BE2C (cell line): Measurements from ENCODE around the gene PCNX1.
"Not testable (repeated sequence)": the region's sequence is repeated elsewhere in the genome, so short reads cannot be mapped to it uniquely, and the experiment has no call there.

Experiments used
- DNase-seq: peaks from one replicate; pipeline ENCODE4 v3.0.0-alpha.2; 2020
- H3K27me3 ChIP-seq: fragments of 250-450 bp; sonication (Bioruptor Pico); 2 replicates; pipeline ENCODE4 v1.5.1; 2020; ENCODE audit warnings: mild to moderate bottlenecking
- H3K36me3 ChIP-seq: fragments of 250-450 bp; sonication (Bioruptor Pico); 2 replicates; pipeline ENCODE4 v1.5.1; 2020; ENCODE audit warnings: mild to moderate bottlenecking
- H3K4me1 ChIP-seq: fragments of 250-450 bp; sonication (Bioruptor Pico); 2 replicates; pipeline ENCODE4 v1.5.1; 2020
- H3K4me3 ChIP-seq: 2 replicates; pipeline ENCODE4 v1.5.1; 2011; ENCODE audit warnings: low read depth, low read length
- H3K9me3 ChIP-seq: fragments of 250-450 bp; sonication (Bioruptor Pico); 2 replicates; pipeline ENCODE4 v1.5.1; 2020
- CTCF ChIP-seq: IDR thresholded peaks from 2 replicates; pipeline ENCODE4 v1.5.1; 2012; ENCODE audit warnings: mild to moderate bottlenecking, low read depth, low read length

PCNX1 gene

GRCh38 chr14:71005076-71005475, 97.8 kb downstream of the PCNX1 start:
- H3K27me3 ChIP-seq = no peaks in the 10 kb centered on the region
- no peak overlapping the region for H3K4me3 ChIP-seq
- H3K9me3 ChIP-seq = no peaks in the 10 kb centered on the region
- TF ChIP-seq CTCF = no peak
- no peak for DNase-seq
- peaks cover 4% of the 10 kb centered on the region; the same call in 1 of the 2 replicates for H3K4me1 ChIP-seq
- H3K36me3 ChIP-seq = peaks cover 14% of the 10 kb centered on the region

- no peaks in the 10 kb centered on the region for H3K27me3 ChIP-seq
- no peak for DNase-seq
- no peak for TF ChIP-seq CTCF
- H3K9me3 ChIP-seq = no peaks in the 10 kb centered on the region
- H3K36me3 ChIP-seq = peaks cover 14% of the 10 kb centered on the region
- peaks cover 4% of the 10 kb centered on the region; the same call in 1 of the 2 replicates for H3K4me1 ChIP-seq
- H3K4me3 ChIP-seq = no peak overlapping the region
These were observed 98.9 kb downstream of the PCNX1 start for GRCh38 chr14:71006200-71006563.

- no peaks in the 10 kb centered on the region for H3K27me3 ChIP-seq
- peaks cover 9% of the 10 kb centered on the region; the same call in 1 of the 2 replicates for H3K36me3 ChIP-seq
- DNase-seq = no peak
- H3K4me3 ChIP-seq = no peak overlapping the region
- no peaks in the 10 kb centered on the region for H3K4me1 ChIP-seq
- H3K9me3 ChIP-seq = no peaks in the 10 kb centered on the region
- no peak for TF ChIP-seq CTCF
These were observed 104.2 kb downstream of the PCNX1 start for GRCh38 chr14:71011479-71011878.

- H3K36me3 ChIP-seq = peaks cover 9% of the 10 kb centered on the region
These were observed 105.6 kb downstream of the PCNX1 start for GRCh38 chr14:71012888-71013287.

GRCh38 chr14:71013551-71014192, 106.4 kb downstream of the PCNX1 start:
- no peak for TF ChIP-seq CTCF
- Histone ChIP-seq H3K9me3 (no peaks in the 10 kb centered on the region), H3K27me3 (no peaks in the 10 kb centered on the region), H3K4me3 (no peak overlapping the region), H3K36me3 (peaks cover 9% of the 10 kb centered on the region), H3K4me1 (no peaks in the 10 kb centered on the region)
- no peak for DNase-seq

More at GRCh38 chr14:71012888-71013287, 105.6 kb downstream of the PCNX1 start:
- H3K27me3 ChIP-seq = no peaks in the 10 kb centered on the region
- TF ChIP-seq CTCF = no peak
- DNase-seq = no peak
- no peaks in the 10 kb centered on the region for H3K4me1 ChIP-seq
- no peaks in the 10 kb centered on the region for H3K9me3 ChIP-seq
- H3K4me3 ChIP-seq = no peak overlapping the region

- not testable (repeated sequence) for DNase-seq, H3K4me1 ChIP-seq, H3K4me3 ChIP-seq, H3K9me3 ChIP-seq, H3K27me3 ChIP-seq
- peaks cover 39% of the 10 kb centered on the region for H3K36me3 ChIP-seq
These were observed 112.7 kb downstream of the PCNX1 start for GRCh38 chr14:71019917-71020316.
